Stimulated activated CD8-positive, alpha-beta memory T cell treated with anti-CD3 and anti-CD28 coated beads, Interleukin-12 subunit alpha, Interleukin-12 subunit beta, amount 100 ng/mL, for 24 hours (primary cell): ENCODE measurements around the gene MGAT3.

Source experiments
- DNase-seq: peaks from one replicate; pipeline ENCODE4 v3.0.0-alpha.2; 2020; ENCODE audit errors: extremely low read depth

Gene MGAT3

GRCh38 chr22:39529487-39529851 is 72.7 kb downstream of the MGAT3 start:
- no peak for DNase-seq

- DNase-seq, result no peak
Measured at GRCh38 chr22:39530116-39530515, 73.3 kb downstream of the MGAT3 start.

- DNase-seq, result no peak
Measured at GRCh38 chr22:39530692-39531331, 74.0 kb downstream of the MGAT3 start.

- DNase-seq, result peak; percentile 97
Measured at GRCh38 chr22:39532215-39533073, 75.6 kb downstream of the MGAT3 start, which contains the start of gene RPS19BP1. RPS19BP1 (minus strand) TSS chr22:39532748; CDS start chr22:39532738, 10 bp downstream.

GRCh38 chr22:39534092-39534506 is 77.3 kb downstream of the MGAT3 start:
- DNase-seq, result no peak

- peak; percentile 63 for DNase-seq
Measured at GRCh38 chr22:39534591-39535356, 78.0 kb downstream of the MGAT3 start.

- no peak for DNase-seq
Measured at GRCh38 chr22:39535357-39535725, 78.5 kb downstream of the MGAT3 start.

- no peak for DNase-seq
Measured at GRCh38 chr22:39535831-39536449, 79.1 kb downstream of the MGAT3 start.

- DNase-seq, result no peak
Measured at GRCh38 chr22:39536711-39537110, 79.9 kb downstream of the MGAT3 start.

- DNase-seq, result no peak
Measured at GRCh38 chr22:39537975-39538374, 81.2 kb downstream of the MGAT3 start.
